ENCODE measurements around the gene LPP. TPM values are rescaled to one million over a fixed set of nuclear protein-coding genes. Genes with fewer than 3 reads are reported as not detected.
A peak's percentile ranks its signal among the peaks of the same experiment; 100 is the strongest.

Gene LPP
- total RNA-seq, 1 experiment from 2014 or later: 20.2 TPM

- in situ Hi-C loops (cut with HindIII; ENCODE audit: low pct_unique_long_range_greater_than_20kb, low sequenced_read_pairs): no loop called here
- DNase-seq (ENCODE audit: low read depth, low spot score): no peak
Measured at GRCh38 chr3:188747489-188747888, 593.5 kb downstream of the LPP start.

- DNase-seq (ENCODE audit: low read depth, low spot score): peak; percentile 78
Measured at GRCh38 chr3:188749010-188749617, 595.2 kb downstream of the LPP start.

GRCh38 chr3:188749830-188750229 is 595.9 kb downstream of the LPP start:
- DNase-seq (ENCODE audit: low read depth, low spot score): no peak
- in situ Hi-C loops (cut with HindIII; ENCODE audit: low pct_unique_long_range_greater_than_20kb, low sequenced_read_pairs): no loop called here

More at GRCh38 chr3:188749010-188749617, 595.2 kb downstream of the LPP start:
- in situ Hi-C loops (cut with HindIII; ENCODE audit: low pct_unique_long_range_greater_than_20kb, low sequenced_read_pairs): no loop called here

GRCh38 chr3:188750617-188751016 is 596.7 kb downstream of the LPP start:
- in situ Hi-C loops (cut with HindIII; ENCODE audit: low pct_unique_long_range_greater_than_20kb, low sequenced_read_pairs): no loop called here
- no peak for DNase-seq (ENCODE audit: low read depth, low spot score)

- DNase-seq (ENCODE audit: low read depth, low spot score): no peak
- in situ Hi-C loops (cut with HindIII; ENCODE audit: low pct_unique_long_range_greater_than_20kb, low sequenced_read_pairs): no loop called here
Measured at GRCh38 chr3:188752850-188753249, 598.9 kb downstream of the LPP start.

GRCh38 chr3:188754267-188754666 is 600.3 kb downstream of the LPP start:
- DNase-seq (ENCODE audit: low read depth, low spot score): no peak
- in situ Hi-C loops (cut with HindIII; ENCODE audit: low pct_unique_long_range_greater_than_20kb, low sequenced_read_pairs): no loop called here

- in situ Hi-C loops (cut with HindIII; ENCODE audit: low pct_unique_long_range_greater_than_20kb, low sequenced_read_pairs): no loop called here
- no peak for DNase-seq (ENCODE audit: low read depth, low spot score)
Measured at GRCh38 chr3:188756241-188756640, 602.3 kb downstream of the LPP start.

- in situ Hi-C loops (cut with HindIII; ENCODE audit: low pct_unique_long_range_greater_than_20kb, low sequenced_read_pairs): no loop called here
- DNase-seq (ENCODE audit: low read depth, low spot score): peak; percentile 65
Measured at GRCh38 chr3:188759336-188760005, 605.5 kb downstream of the LPP start.

- DNase-seq (ENCODE audit: low read depth, low spot score): no peak
- in situ Hi-C loops (cut with HindIII; ENCODE audit: low pct_unique_long_range_greater_than_20kb, low sequenced_read_pairs): no loop called here
Measured at GRCh38 chr3:188760408-188760807, 606.5 kb downstream of the LPP start.

- no peak for DNase-seq (ENCODE audit: low read depth, low spot score)
- in situ Hi-C loops (cut with HindIII; ENCODE audit: low pct_unique_long_range_greater_than_20kb, low sequenced_read_pairs): no loop called here
Measured at GRCh38 chr3:188761439-188761838, 607.5 kb downstream of the LPP start.

GRCh38 chr3:188761964-188762363 is 608.0 kb downstream of the LPP start:
- in situ Hi-C loops (cut with HindIII; ENCODE audit: low pct_unique_long_range_greater_than_20kb, low sequenced_read_pairs): no loop called here

GRCh38 chr3:188764609-188765008 is 610.7 kb downstream of the LPP start:
- DNase-seq (ENCODE audit: low read depth, low spot score): no peak
- in situ Hi-C loops (cut with HindIII; ENCODE audit: low pct_unique_long_range_greater_than_20kb, low sequenced_read_pairs): no loop called here

More at GRCh38 chr3:188761964-188762363, 608.0 kb downstream of the LPP start:
- no peak for DNase-seq (ENCODE audit: low read depth, low spot score)

GRCh38 chr3:188769831-188770230 is 615.9 kb downstream of the LPP start:
- no peak for DNase-seq (ENCODE audit: low read depth, low spot score)
- in situ Hi-C loops (cut with HindIII; ENCODE audit: low pct_unique_long_range_greater_than_20kb, low sequenced_read_pairs): no loop called here

GRCh38 chr3:188772886-188773285 is 618.9 kb downstream of the LPP start:
- in situ Hi-C loops (cut with HindIII; ENCODE audit: low pct_unique_long_range_greater_than_20kb, low sequenced_read_pairs): no loop called here
- DNase-seq (ENCODE audit: low read depth, low spot score): no peak

GRCh38 chr3:188775412-188775811 is 621.5 kb downstream of the LPP start:
- no peak for DNase-seq (ENCODE audit: low read depth, low spot score)
- in situ Hi-C loops (cut with HindIII; ENCODE audit: low pct_unique_long_range_greater_than_20kb, low sequenced_read_pairs): no loop called here

- in situ Hi-C loops (cut with HindIII; ENCODE audit: low pct_unique_long_range_greater_than_20kb, low sequenced_read_pairs): no loop called here
- DNase-seq (ENCODE audit: low read depth, low spot score): no peak
Measured at GRCh38 chr3:188776447-188776846, 622.5 kb downstream of the LPP start.

- DNase-seq (ENCODE audit: low read depth, low spot score): no peak
- in situ Hi-C loops (cut with HindIII; ENCODE audit: low pct_unique_long_range_greater_than_20kb, low sequenced_read_pairs): no loop called here
Measured at GRCh38 chr3:188778091-188778852, 624.3 kb downstream of the LPP start.

- in situ Hi-C loops (cut with HindIII; ENCODE audit: low pct_unique_long_range_greater_than_20kb, low sequenced_read_pairs): no loop called here
Measured at GRCh38 chr3:188779281-188779980, 625.5 kb downstream of the LPP start.

More at GRCh38 chr3:188779281-188779980, 625.5 kb downstream of the LPP start:
- DNase-seq (ENCODE audit: low read depth, low spot score): no peak

Data from SK-MEL-5 (cell line).